ENCODE results near the gene TRIM42. TPM values are rescaled to one million over a fixed set of nuclear protein-coding genes. Genes with fewer than 3 reads are reported as not detected.

TRIM42 gene
- polyA plus RNA-seq, 1 donor from 2014 or later: not detected

GRCh38 chr3:140719841-140720614 lies 42.2 kb downstream of the TRIM42 start:
- H3K9ac ChIP-seq (ENCODE audit: low read length): no peak overlapping the region
- H3K9me3 ChIP-seq (ENCODE audit: low read length): no peaks in the 10 kb centered on the region
- H3K4me3 ChIP-seq (ENCODE audit: low read length): no peak overlapping the region
- H4K20me1 ChIP-seq (ENCODE audit: insufficient read depth): no peaks in the 10 kb centered on the region
- TF ChIP-seq EZH2 (IDR thresholded peaks at IDR 0.05; ENCODE audit: borderline replicate concordance, insufficient read depth, low read length, poor library complexity, severe bottlenecking): no peak
- TF ChIP-seq SMC3 (conservative IDR thresholded peaks at IDR 0.05; ENCODE audit: poor library complexity): no peak
- no peak for TF ChIP-seq CTCF (IDR thresholded peaks at IDR 0.05; ENCODE audit: poor library complexity, severe bottlenecking)
- no peak for TF ChIP-seq REST (IDR thresholded peaks at IDR 0.05; ENCODE audit: borderline replicate concordance)
- TF ChIP-seq TAF1 (IDR thresholded peaks at IDR 0.05; ENCODE audit: low read depth): no peak
- TF ChIP-seq RAD21 (conservative IDR thresholded peaks at IDR 0.05): no peak
- no peak for TF ChIP-seq MXI1 (conservative IDR thresholded peaks at IDR 0.05; ENCODE audit: poor library complexity, severe bottlenecking)
- TF ChIP-seq EP300 (conservative IDR thresholded peaks at IDR 0.05; ENCODE audit: poor library complexity, severe bottlenecking): no peak
- no peak for TF ChIP-seq POLR2AphosphoS5 (IDR thresholded peaks at IDR 0.05)
- no peaks in the 10 kb centered on the region for H3F3A ChIP-seq (ENCODE audit: insufficient read depth, low read length, poor library complexity, severe bottlenecking)
- H3K4me2 ChIP-seq (ENCODE audit: low read length): no peak overlapping the region
- H3K36me3 ChIP-seq (ENCODE audit: insufficient read depth, low read length): no peaks in the 10 kb centered on the region
- no peaks in the 10 kb centered on the region for H3K9me2 ChIP-seq (ENCODE audit: insufficient read depth, low read length)
- no peak overlapping the region for H3K27ac ChIP-seq (ENCODE audit: low read length)
- H2AFZ ChIP-seq (ENCODE audit: low read depth, low read length): no peak overlapping the region
- no peaks in the 10 kb centered on the region for H3K27me3 ChIP-seq (ENCODE audit: insufficient read depth, low read depth, low read length)
- H3K79me2 ChIP-seq (replicated peaks; ENCODE audit: insufficient read depth, low read length): no peaks in the 10 kb centered on the region

GRCh38 chr3:140723576-140723975 lies 45.7 kb downstream of the TRIM42 start:
- TF ChIP-seq POLR2AphosphoS5 (IDR thresholded peaks at IDR 0.05) (no peak), SMC3 (conservative IDR thresholded peaks at IDR 0.05; ENCODE audit: poor library complexity) (no peak), RAD21 (conservative IDR thresholded peaks at IDR 0.05) (no peak), TAF1 (IDR thresholded peaks at IDR 0.05; ENCODE audit: low read depth) (no peak), EZH2 (IDR thresholded peaks at IDR 0.05; ENCODE audit: borderline replicate concordance, insufficient read depth, low read length, poor library complexity, severe bottlenecking) (no peak)
- Histone ChIP-seq H3K9me3 (ENCODE audit: low read length) (no peaks in the 10 kb centered on the region), H3K27me3 (ENCODE audit: insufficient read depth, low read depth, low read length) (no peaks in the 10 kb centered on the region), H3K27ac (ENCODE audit: low read length) (no peak overlapping the region), H3K36me3 (ENCODE audit: insufficient read depth, low read length) (no peaks in the 10 kb centered on the region), H3K4me3 (ENCODE audit: low read length) (no peak overlapping the region), H3K79me2 (replicated peaks; ENCODE audit: insufficient read depth, low read length) (no peaks in the 10 kb centered on the region), H3K9me2 (ENCODE audit: insufficient read depth, low read length) (no peaks in the 10 kb centered on the region), H2AFZ (ENCODE audit: low read depth, low read length) (no peak overlapping the region), H3K4me2 (ENCODE audit: low read length) (no peak overlapping the region), H4K20me1 (ENCODE audit: insufficient read depth) (no peaks in the 10 kb centered on the region), H3F3A (ENCODE audit: insufficient read depth, low read length, poor library complexity, severe bottlenecking) (no peaks in the 10 kb centered on the region), H3K9ac (ENCODE audit: low read length) (no peak overlapping the region)

Data from neural cell (in vitro differentiated cells).